GM12878 (cell line): ENCODE data around the gene NEK5.

Source experiments
- EZH2 ChIP-seq: IDR thresholded peaks from 2 replicates; pipeline ENCODE4 v1.6.1; 2012; ENCODE audit warnings: low read depth, mild to moderate bottlenecking, control low read depth, inconsistent platforms, low read length, borderline replicate concordance; ENCODE audit not compliant: control insufficient read depth
- MYC ChIP-seq: IDR thresholded peaks from 2 replicates; pipeline ENCODE4 v1.6.1; 2011; ENCODE audit warnings: mild to moderate bottlenecking, low read length, moderate library complexity, inconsistent platforms; ENCODE audit not compliant: insufficient read depth, insufficient replicate concordance, insufficient read length, severe bottlenecking
- NR2C2 ChIP-seq: IDR thresholded peaks from 2 replicates; pipeline ENCODE4 v1.6.1; 2011; ENCODE audit warnings: borderline replicate concordance, low read depth; ENCODE audit not compliant: control insufficient read depth, insufficient read length
- SPI1 ChIP-seq: IDR thresholded peaks from 2 replicates; pipeline ENCODE4 v1.6.1; 2011; ENCODE audit warnings: low read depth, mild to moderate bottlenecking, low read length, moderate library complexity, borderline replicate concordance; ENCODE audit not compliant: insufficient read depth
- TAF1 ChIP-seq: IDR thresholded peaks from 2 replicates; pipeline ENCODE4 v1.6.1; 2011; ENCODE audit warnings: mild to moderate bottlenecking, low read depth, low read length, borderline replicate concordance
- ZNF217 ChIP-seq: fragments of 450-650 bp; IDR thresholded peaks from 2 replicates; pipeline ENCODE4 v1.6.1; 2017; ENCODE audit warnings: antibody characterized with exemption, mild to moderate bottlenecking
- TF ChIP-seq, protein P1 (sequence below), 3 experiments: IDR thresholded peaks in 2 of 3; conservative IDR thresholded peaks in 1 of 3; 2 replicates each; pipeline ENCODE4 v1.5.1; 2011; ENCODE audit warnings: low read depth in 3 of 3, low read length in 3 of 3, mild to moderate bottlenecking in 3 of 3, control low read depth in 2 of 3, moderate library complexity in 2 of 3, inconsistent platforms in 1 of 3, mixed read lengths in 1 of 3; ENCODE audit not compliant: control insufficient read depth in 2 of 3, insufficient read depth in 1 of 3; ENCODE audit errors: extremely low read depth in 1 of 3
- TF ChIP-seq, protein P2 (sequence below): IDR thresholded peaks from 2 replicates; pipeline ENCODE4 v1.6.1; 2012; ENCODE audit warnings: low read depth, low read length, improper control_type of control experiment

DNA sequence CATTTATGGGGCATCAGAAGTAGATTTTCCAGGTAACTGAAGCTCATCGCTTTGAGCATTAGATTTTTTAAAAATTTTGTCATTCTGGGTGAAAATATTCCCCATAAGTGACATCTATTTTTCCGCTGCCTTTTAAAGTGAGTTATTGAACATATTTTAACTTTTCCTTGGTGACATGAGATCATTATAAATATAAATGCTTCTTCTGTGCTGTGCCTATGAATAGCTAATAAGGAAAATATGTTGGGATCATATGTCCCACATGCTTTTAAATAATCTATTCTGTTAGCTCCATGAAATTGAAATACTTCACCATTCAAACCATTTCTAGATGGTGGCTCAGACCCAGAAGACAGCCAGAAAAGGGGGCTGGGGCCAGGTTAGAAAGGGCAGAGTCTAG lies 131.7 kb downstream of the NEK5 start:
- no peak for TF ChIP-seq NR2C2
- no peak for TF ChIP-seq MYC
- no peak for TF ChIP-seq ZNF217
- TF ChIP-seq SPI1: no peak
- TF ChIP-seq, protein P1, sequence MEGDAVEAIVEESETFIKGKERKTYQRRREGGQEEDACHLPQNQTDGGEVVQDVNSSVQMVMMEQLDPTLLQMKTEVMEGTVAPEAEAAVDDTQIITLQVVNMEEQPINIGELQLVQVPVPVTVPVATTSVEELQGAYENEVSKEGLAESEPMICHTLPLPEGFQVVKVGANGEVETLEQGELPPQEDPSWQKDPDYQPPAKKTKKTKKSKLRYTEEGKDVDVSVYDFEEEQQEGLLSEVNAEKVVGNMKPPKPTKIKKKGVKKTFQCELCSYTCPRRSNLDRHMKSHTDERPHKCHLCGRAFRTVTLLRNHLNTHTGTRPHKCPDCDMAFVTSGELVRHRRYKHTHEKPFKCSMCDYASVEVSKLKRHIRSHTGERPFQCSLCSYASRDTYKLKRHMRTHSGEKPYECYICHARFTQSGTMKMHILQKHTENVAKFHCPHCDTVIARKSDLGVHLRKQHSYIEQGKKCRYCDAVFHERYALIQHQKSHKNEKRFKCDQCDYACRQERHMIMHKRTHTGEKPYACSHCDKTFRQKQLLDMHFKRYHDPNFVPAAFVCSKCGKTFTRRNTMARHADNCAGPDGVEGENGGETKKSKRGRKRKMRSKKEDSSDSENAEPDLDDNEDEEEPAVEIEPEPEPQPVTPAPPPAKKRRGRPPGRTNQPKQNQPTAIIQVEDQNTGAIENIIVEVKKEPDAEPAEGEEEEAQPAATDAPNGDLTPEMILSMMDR (IDR thresholded peaks at IDR 0.05 in 2 of 3, conservative IDR thresholded peaks at IDR 0.05 in 1 of 3; ENCODE audit: control insufficient read depth in 2 of 3, extremely low read depth in 1 of 3, insufficient read depth in 1 of 3, low read depth in 3 of 3, low read length in 3 of 3): no peak
- TF ChIP-seq TAF1: no peak
- TF ChIP-seq, protein P2, sequence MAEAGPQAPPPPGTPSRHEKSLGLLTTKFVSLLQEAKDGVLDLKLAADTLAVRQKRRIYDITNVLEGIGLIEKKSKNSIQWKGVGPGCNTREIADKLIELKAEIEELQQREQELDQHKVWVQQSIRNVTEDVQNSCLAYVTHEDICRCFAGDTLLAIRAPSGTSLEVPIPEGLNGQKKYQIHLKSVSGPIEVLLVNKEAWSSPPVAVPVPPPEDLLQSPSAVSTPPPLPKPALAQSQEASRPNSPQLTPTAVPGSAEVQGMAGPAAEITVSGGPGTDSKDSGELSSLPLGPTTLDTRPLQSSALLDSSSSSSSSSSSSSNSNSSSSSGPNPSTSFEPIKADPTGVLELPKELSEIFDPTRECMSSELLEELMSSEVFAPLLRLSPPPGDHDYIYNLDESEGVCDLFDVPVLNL: no peak
- TF ChIP-seq EZH2: no peak
